HG03520 (cell line): ENCODE results near the gene CDH18.

Experiments used
- ATAC-seq: cut with Tn5 transposase; IDR thresholded peaks from one replicate; pipeline ENCODE4 v1.9.1; 2021; ENCODE audit warnings: mild to moderate bottlenecking, moderate library complexity; ENCODE audit not compliant: unreplicated experiment

The CDH18 gene

GRCh38 chr5:19615071-19615470, 372.9 kb downstream of the CDH18 start:
- no peak for ATAC-seq

- ATAC-seq, result no peak
Measured at GRCh38 chr5:19608444-19609002, 379.5 kb downstream of the CDH18 start.

DNA sequence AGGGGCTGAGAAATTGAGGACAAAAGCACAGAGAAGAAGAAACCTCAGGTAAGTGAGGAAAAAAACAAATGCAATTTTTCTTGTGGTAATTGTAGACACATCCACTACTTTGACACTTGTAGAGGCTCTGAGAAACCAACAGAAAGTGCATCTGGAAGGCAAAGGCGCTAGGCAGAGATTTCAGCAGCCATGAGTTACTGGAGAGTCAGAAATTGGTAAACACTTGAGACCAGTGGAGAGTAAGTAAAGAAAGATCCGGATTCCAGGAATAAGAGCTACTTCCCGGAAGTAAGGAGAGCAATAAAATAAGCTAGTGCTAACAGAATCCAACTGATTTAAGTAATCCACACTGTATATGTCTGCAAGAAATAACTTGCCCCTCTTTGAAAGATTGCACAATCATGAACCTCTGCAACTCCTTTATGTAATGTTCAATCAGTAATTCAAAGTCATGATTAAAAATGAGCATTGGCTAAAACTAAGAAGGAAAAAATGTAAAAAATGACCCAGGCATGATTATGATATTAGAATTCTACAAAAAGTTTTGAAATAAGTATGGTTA, 382.1 kb downstream of the CDH18 start:
- no peak for ATAC-seq

DNA sequence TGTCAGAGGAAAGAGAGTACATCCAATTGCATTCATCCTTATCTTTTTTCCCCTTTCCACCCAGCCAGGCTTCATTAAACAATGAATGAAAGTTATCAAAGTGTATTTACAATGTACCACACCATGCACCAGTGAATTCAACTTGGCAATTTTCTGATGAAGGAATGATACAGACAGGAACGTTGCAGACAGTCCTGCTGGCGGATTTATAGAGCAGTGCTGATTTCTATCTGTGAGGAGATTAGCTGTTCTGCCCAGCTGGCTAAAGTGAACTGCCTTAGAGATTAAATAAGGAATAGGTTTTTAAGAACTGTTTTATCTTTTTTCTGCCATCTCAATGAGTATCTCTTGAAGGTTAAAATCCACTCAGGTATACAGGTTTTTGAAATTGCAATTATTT, 403.9 kb downstream of the CDH18 start:
- no peak for ATAC-seq

DNA sequence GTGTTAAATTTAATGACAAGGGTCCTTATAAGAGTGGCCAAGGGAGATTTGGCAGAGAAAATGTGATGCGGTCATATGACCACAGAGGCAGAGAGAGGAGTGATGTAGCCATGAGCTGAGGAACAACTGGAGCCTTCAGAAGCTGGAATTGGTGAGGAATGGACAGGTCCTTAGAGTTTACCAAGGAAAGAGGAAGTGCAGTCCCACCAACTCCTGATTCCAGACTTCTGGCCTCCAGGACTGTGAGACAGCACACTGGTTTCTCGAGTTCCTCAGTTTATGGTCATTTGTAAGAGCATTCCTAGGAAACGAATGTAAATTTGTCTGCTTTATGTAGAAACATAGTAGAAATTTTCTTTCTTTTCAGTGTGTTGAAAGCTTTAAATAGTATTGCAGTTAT, 410.1 kb downstream of the CDH18 start:
- ATAC-seq, result no peak

DNA sequence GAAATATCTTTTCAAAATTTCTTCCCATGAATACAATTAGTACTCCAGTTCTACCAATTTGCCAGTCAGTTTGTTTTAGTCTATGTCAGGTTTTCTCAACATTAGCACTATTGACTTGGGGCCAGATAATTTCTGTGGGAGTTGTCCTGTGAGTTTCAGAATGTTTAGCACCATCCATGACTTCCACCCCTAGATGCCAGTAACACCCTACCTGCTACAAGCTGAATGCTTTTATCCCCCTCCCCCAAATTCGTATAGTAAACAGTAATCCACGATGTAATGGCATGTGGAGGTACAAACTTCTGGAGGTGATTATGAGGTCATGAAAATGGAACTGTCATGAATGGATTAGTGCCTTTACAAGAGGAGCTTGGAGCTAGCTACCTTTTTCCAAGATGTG, 420.0 kb downstream of the CDH18 start:
- ATAC-seq, result no peak

- no peak for ATAC-seq
Measured at GRCh38 chr5:19565466-19565865, 422.5 kb downstream of the CDH18 start.

DNA sequence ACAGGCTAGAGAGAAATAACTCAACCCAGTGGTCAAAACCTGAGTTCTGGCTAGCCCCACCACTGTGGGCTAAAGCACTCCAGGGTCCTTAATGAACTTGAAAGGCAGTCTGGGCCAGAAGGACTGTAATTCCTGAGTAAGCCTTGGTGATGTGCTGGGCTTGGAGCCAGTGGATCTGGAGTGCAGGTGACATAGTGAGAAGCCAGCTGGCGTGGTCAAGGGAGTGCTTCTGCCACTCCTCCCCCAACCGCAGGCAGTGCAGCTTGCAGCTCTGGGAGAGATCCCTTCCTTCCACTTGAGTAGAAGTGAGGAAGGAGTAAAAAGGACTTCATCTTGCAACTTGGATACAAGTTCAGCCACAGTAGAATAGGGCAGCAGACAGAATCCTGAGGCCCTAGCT, 424.0 kb downstream of the CDH18 start:
- ATAC-seq, result no peak

GRCh38 chr5:19555876-19556275, 432.1 kb downstream of the CDH18 start:
- no peak for ATAC-seq

GRCh38 chr5:19555436-19555835, 432.6 kb downstream of the CDH18 start:
- no peak for ATAC-seq

- no peak for ATAC-seq
Measured at GRCh38 chr5:19554524-19554923, 433.5 kb downstream of the CDH18 start.

- no peak for ATAC-seq
Measured at GRCh38 chr5:19547640-19548039, 440.4 kb downstream of the CDH18 start.

GRCh38 chr5:19546521-19546920, 441.5 kb downstream of the CDH18 start:
- ATAC-seq, result no peak

GRCh38 chr5:19538607-19539006, 449.4 kb downstream of the CDH18 start:
- ATAC-seq, result no peak

DNA sequence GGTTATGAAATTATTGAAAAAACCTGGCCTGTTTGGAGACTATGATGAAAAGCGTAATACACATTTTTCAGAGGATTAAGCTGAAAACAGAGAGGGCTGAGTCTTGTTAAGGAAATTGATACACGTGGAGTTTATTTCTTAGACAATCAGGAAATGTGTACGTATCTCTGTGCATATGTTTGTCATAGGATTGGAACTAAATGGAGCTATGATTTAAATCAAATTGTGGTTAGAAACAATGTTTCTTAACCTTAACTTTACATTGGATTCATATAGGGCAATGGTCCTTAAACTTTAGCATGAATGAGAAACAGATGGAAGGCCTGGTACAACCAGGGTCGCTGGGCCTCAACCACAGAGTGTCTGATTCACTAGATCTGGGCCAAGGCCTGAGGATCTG, 451.6 kb downstream of the CDH18 start:
- ATAC-seq, result no peak

GRCh38 chr5:19534751-19535150, 453.2 kb downstream of the CDH18 start:
- ATAC-seq, result no peak

DNA sequence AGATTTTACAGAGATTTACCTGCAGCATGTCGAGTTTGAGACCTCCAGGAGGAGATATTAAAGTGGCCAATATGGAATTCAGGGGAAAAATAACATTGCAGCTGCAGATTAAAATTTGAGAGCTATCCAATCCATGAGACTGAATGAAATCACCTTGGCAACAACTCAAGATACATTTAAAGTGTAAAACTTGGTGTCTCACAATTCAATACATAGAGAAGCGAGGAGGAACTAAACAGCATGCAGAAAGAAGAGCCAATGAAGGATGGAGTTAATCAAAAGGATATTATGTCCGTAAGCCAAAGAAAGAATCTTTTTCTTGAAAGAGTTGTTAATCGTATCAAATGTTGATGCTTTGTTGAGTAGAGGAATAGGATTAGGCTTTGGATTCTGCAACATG, 455.1 kb downstream of the CDH18 start:
- ATAC-seq, result no peak

- no peak for ATAC-seq
Measured at GRCh38 chr5:19531374-19531952, 456.5 kb downstream of the CDH18 start.

GRCh38 chr5:19519448-19519847, 468.6 kb downstream of the CDH18 start:
- ATAC-seq, result no peak

DNA sequence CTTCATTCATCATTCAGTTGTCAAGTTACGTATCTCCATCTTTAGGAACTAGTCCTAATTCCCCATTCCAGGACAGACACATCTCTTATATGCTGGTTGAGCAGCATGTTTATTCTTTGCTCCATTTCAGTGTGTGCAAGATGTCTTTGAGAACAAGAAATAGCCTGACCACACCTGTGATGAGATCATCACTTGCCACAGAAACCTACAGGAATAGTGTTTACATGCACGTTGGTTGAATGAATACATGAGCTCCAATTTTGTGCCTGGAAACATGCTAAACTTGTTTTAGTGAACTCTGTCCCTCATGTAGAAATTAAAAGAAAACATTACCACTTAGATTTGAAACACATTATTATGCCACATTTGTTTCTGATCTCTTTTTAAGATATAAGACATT, 489.1 kb downstream of the CDH18 start:
- ATAC-seq, result no peak

- no peak for ATAC-seq
Measured at GRCh38 chr5:19497229-19497815, 490.7 kb downstream of the CDH18 start.

- no peak for ATAC-seq
Measured at GRCh38 chr5:19496056-19496455, 491.9 kb downstream of the CDH18 start.

DNA sequence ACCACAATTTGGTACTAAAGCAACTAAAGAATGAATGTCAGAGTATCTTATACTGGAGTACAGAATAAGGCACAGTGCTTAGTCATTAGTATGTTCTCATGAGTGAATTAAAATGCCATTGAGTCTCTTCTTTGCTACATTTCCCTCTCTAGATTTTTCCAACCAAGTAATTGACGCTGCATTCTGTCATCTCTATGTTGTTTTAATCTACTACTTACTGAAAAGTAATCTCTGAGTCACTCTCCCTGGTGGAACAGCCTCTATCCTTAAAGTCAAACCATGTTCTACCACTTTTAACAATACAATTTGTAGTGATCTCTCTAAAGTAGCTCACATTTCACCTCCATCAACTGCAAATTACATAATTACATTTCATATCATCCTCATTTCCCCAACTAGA, 495.1 kb downstream of the CDH18 start:
- ATAC-seq, result no peak
